ENCODE measurements around the gene FHL1.

Gene FHL1

DNA sequence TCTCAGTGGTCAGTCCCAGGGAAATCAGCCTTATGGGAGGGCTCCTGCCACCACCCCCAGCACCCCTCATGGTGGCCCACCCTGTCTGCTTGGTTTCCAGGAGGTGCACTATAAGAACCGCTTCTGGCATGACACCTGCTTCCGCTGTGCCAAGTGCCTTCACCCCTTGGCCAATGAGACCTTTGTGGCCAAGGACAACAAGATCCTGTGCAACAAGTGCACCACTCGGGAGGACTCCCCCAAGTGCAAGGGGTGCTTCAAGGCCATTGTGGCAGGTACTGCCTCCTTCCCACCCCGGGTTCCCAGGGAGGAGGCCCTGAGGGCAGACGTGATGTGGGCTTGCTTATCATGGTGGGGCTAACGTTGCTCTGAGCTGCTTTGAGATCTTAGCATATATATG is 59.6 kb downstream of the FHL1 start:
- TF ChIP-seq, protein P1, sequence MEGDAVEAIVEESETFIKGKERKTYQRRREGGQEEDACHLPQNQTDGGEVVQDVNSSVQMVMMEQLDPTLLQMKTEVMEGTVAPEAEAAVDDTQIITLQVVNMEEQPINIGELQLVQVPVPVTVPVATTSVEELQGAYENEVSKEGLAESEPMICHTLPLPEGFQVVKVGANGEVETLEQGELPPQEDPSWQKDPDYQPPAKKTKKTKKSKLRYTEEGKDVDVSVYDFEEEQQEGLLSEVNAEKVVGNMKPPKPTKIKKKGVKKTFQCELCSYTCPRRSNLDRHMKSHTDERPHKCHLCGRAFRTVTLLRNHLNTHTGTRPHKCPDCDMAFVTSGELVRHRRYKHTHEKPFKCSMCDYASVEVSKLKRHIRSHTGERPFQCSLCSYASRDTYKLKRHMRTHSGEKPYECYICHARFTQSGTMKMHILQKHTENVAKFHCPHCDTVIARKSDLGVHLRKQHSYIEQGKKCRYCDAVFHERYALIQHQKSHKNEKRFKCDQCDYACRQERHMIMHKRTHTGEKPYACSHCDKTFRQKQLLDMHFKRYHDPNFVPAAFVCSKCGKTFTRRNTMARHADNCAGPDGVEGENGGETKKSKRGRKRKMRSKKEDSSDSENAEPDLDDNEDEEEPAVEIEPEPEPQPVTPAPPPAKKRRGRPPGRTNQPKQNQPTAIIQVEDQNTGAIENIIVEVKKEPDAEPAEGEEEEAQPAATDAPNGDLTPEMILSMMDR (IDR thresholded peaks at IDR 0.05; ENCODE audit: low read depth, low read length): no peak
- H3K4me3 ChIP-seq (ENCODE audit: low read depth, low read length): no peak overlapping the region

DNA sequence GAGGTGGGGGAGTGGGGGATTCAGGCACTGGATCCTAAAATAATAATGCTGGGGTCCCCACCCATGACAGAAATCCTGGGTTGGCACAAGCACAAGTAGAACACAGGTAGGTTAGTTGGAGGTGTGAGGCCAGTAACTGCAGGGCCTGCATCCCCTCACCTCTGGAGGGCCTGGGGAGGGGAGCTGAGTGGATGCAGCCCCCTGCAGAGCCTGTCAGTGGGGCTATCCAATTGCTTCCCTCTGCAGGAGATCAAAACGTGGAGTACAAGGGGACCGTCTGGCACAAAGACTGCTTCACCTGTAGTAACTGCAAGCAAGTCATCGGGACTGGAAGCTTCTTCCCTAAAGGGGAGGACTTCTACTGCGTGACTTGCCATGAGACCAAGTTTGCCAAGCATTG is 60.2 kb downstream of the FHL1 start:
- TF ChIP-seq, protein P1 (IDR thresholded peaks at IDR 0.05; ENCODE audit: low read depth, low read length): no peak

DNA sequence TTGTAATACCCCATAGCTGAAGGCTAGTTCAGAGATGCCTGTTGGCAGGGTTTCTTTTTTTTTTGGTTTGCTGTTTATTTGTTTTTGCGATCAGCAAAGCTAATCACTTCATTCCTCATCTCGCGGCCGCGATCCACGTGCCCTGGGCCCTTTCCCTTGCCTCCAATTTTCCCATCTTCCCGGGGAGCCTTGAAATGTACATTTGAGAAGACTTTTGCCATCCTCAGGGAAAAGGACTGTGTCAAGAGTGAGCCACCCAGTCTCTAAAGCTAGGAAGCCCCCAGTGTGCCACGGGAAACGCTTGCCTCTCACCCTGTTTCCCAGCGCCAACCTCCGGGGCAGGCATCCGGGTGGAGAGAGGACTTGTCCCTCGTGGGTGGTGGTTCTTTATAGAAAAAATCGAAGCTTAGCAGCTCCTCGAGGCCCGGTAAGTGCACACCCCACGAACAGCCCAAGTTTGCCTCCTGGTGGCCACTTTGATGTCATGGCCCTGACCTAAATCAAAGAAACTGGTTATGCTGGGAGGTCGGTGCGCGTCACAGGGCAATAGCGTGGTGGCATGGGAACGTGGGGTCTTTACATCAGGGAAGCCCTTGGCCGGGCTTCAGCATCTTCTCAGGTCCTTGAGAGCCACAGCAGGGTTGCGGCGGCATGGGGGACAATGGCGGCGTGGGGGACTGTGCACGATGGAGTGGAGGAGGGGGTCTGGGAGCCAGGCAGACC is 61.8 kb downstream of the FHL1 start:
- TF ChIP-seq, protein P1 (IDR thresholded peaks at IDR 0.05; ENCODE audit: low read depth, low read length): peak; percentile 53
- no peak overlapping the region for H3K4me3 ChIP-seq (ENCODE audit: low read depth, low read length)

More for the DNA sequence above, 60.2 kb downstream of the FHL1 start:
- H3K4me3 ChIP-seq (ENCODE audit: low read depth, low read length): no peak overlapping the region

DNA sequence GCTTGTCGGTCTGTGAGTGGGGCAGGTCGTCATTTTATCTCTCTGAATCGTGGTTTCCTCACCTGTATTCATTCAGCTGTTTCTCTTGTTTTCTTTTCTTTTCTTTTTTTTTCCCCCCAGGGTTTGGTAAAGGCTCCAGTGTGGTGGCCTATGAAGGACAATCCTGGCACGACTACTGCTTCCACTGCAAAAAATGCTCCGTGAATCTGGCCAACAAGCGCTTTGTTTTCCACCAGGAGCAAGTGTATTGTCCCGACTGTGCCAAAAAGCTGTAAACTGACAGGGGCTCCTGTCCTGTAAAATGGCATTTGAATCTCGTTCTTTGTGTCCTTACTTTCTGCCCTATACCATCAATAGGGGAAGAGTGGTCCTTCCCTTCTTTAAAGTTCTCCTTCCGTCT is 62.4 kb downstream of the FHL1 start:
- no peak overlapping the region for H3K4me3 ChIP-seq (ENCODE audit: low read depth, low read length)

DNA sequence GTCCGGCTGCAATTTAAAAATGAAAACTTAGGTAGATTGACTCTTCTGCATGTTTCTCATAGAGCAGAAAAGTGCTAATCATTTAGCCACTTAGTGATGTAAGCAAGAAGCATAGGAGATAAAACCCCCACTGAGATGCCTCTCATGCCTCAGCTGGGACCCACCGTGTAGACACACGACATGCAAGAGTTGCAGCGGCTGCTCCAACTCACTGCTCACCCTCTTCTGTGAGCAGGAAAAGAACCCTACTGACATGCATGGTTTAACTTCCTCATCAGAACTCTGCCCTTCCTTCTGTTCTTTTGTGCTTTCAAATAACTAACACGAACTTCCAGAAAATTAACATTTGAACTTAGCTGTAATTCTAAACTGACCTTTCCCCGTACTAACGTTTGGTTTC is 62.9 kb downstream of the FHL1 start:
- TF ChIP-seq, protein P1 (IDR thresholded peaks at IDR 0.05; ENCODE audit: low read depth, low read length): no peak
- H3K4me3 ChIP-seq (ENCODE audit: low read depth, low read length): no peak overlapping the region

More for the DNA sequence above, 62.4 kb downstream of the FHL1 start:
- TF ChIP-seq, protein P1 (IDR thresholded peaks at IDR 0.05; ENCODE audit: low read depth, low read length): no peak

DNA sequence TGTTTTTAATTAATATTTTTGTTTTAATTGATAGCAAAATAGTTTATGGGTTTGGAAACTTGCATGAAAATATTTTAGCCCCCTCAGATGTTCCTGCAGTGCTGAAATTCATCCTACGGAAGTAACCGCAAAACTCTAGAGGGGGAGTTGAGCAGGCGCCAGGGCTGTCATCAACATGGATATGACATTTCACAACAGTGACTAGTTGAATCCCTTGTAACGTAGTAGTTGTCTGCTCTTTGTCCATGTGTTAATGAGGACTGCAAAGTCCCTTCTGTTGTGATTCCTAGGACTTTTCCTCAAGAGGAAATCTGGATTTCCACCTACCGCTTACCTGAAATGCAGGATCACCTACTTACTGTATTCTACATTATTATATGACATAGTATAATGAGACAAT is 63.5 kb downstream of the FHL1 start:
- TF ChIP-seq, protein P1 (IDR thresholded peaks at IDR 0.05; ENCODE audit: low read depth, low read length): no peak
- H3K4me3 ChIP-seq (ENCODE audit: low read depth, low read length): no peak overlapping the region

DNA sequence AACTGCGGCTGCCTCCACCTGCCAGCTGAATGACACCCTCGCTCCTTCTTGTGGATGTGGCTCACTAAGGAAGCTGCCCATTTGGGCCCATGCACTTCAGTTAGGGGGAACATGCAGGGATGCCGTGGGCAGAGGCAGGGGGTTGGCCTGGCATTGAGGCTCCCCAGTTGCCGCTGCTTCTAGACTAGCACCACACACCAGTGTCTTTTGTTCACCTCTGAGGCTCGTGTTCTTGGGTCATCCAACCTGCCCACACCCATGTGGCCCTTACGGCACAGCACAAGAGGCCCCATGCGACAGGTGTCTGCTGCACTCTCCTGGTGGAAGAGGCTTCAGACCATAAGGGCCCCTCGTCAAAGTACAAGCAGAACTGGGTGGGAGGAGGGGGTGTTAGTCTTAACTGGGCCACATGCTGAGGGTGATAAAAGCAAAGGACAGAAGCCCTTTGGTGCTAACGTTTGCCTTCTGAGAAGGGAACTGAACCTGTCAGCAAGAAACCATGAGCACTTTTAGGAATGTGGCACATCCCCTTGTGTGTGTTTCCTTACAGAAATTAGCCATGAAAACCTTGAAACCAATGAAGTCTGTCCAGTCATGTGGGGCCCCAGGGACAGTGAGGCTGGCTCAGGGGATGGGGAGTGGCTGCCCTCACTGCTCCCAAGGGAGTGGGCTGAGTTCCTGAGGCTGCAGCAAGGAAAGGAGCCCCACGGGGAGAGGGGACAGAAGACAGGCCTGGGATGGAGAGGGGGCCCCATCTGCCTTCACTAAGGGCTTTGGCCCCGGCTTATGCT is 64.6 kb downstream of the FHL1 start:
- TF ChIP-seq, protein P1 (IDR thresholded peaks at IDR 0.05; ENCODE audit: low read depth, low read length): no peak

More for the DNA sequence above, 64.6 kb downstream of the FHL1 start:
- H3K4me3 ChIP-seq (ENCODE audit: low read depth, low read length): no peak overlapping the region
